Upper lobe of left lung (tissue), 4 donors: Measurements from ENCODE around the gene AVPR1B.

Experiments used
- CTCF ChIP-seq, 6 experiments: fragments of 450-650 bp in 4 of 6; fragments of 200-600 bp in 2 of 6; sonication (generic) in 2 of 6; IDR thresholded peaks; one replicate each; pipeline ENCODE4 v1.5.1; 2016 to 2019; ENCODE audit warnings: antibody characterized with exemption in 6 of 6
- POLR2AphosphoS5 ChIP-seq, 2 donors: sonication (generic); formaldehyde crosslinking; IDR thresholded peaks; one replicate each; pipeline ENCODE4 v1.5.1; 2017; ENCODE audit warnings: antibody characterized with exemption in 2 of 2

GRCh38 chr1:206080026-206080820 is 37.0 kb downstream of the AVPR1B start:
- no peak for TF ChIP-seq POLR2AphosphoS5 (IDR thresholded peaks at IDR 0.05)
- TF ChIP-seq CTCF (IDR thresholded peaks at IDR 0.05), result no peak
